Esophagus muscularis mucosa (tissue), 4 donors: Measurements from ENCODE around the gene GALNT13. TPM values are rescaled to one million over a fixed set of nuclear protein-coding genes. Genes with fewer than 3 reads are reported as not detected.

Source experiments
- DNase-seq: peaks from one replicate; pipeline ENCODE4 v3.0.0-alpha.2; 2017; ENCODE audit errors: extremely low spot score
- H3K27ac ChIP-seq, 4 donors: fragments of 200-600 bp; sonication (generic); replicated peaks in 1 of 4; 1 replicate in 3 of 4; 2 replicates in 1 of 4; pipeline ENCODE4 v1.5.1; 2016 to 2019; ENCODE audit warnings: mild to moderate bottlenecking in 1 of 4
- H3K27me3 ChIP-seq, 4 donors: fragments of 200-600 bp; sonication (generic); one replicate each; pipeline versions ENCODE4 v1.5.1 to v1.6.0; 2016 to 2019
- H3K36me3 ChIP-seq, 4 donors: fragments of 200-600 bp; sonication (generic); one replicate each; pipeline ENCODE4 v1.5.1; 2016 to 2019
- H3K4me1 ChIP-seq, 4 donors: fragments of 200-600 bp; sonication (generic); one replicate each; pipeline ENCODE4 v1.5.1; 2016 to 2019
- H3K4me3 ChIP-seq, 4 donors: fragments of 200-600 bp; sonication (generic); 1 replicate in 2 of 4; 2 replicates in 2 of 4; pipeline ENCODE4 v1.5.1; 2016 to 2019; ENCODE audit warnings: mild to moderate bottlenecking in 4 of 4, moderate library complexity in 1 of 4
- H3K9me3 ChIP-seq, 4 donors: fragments of 200-600 bp; sonication (generic); 1 replicate in 3 of 4; 2 replicates in 1 of 4; pipeline ENCODE4 v1.5.1; 2016 to 2019
- CTCF ChIP-seq, 3 experiments: fragments of 200-600 bp in 2 of 3; fragments of 450-650 bp in 1 of 3; sonication (generic) in 2 of 3; IDR thresholded peaks; one replicate each; pipeline ENCODE4 v1.5.1; 2017 to 2019; ENCODE audit warnings: antibody characterized with exemption in 3 of 3, mild to moderate bottlenecking in 2 of 3, moderate library complexity in 1 of 3
- EP300 ChIP-seq: sonication (generic); formaldehyde crosslinking; IDR thresholded peaks from one replicate; pipeline ENCODE4 v1.6.1; 2017; ENCODE audit warnings: antibody characterized with exemption
- POLR2A ChIP-seq: fragments of 450-650 bp; IDR thresholded peaks from one replicate; pipeline ENCODE4 v1.6.1; 2017; ENCODE audit warnings: antibody characterized with exemption, moderate library complexity, mild to moderate bottlenecking, low read depth
- POLR2AphosphoS5 ChIP-seq, 2 donors: sonication (generic); formaldehyde crosslinking; IDR thresholded peaks; one replicate each; pipeline ENCODE4 v1.6.1; 2017; ENCODE audit warnings: antibody characterized with exemption in 2 of 2
- WGBS: methylation state at CpG from one replicate; pipeline ENCODE4 v1.1.5; 2018; 5-methylcytosine and 5-hydroxymethylcytosine counted together
- intact Hi-C: fragments of 100-400 bp; cut with DNase I; formaldehyde crosslinking; loops from one replicate; pipeline ENCODE4 v1.15.1; 2023
- total RNA-seq, 4 donors: library from RNA; depleted of rRNA; stranded (reverse); fragments of >200 nt; gene quantifications; one replicate each; pipeline versions ENCODE4 v1.1.0 to v1.2.1, GENCODE V29; 2016

Gene GALNT13
- total RNA-seq, 4 donors from 2014 or later, result 0.34 to 0.50 (median 0.40) TPM

GRCh38 chr2:154240316-154240715 lies 368.6 kb downstream of the GALNT13 start:
- no peak overlapping the region for H3K4me3 ChIP-seq
- H3K4me1 ChIP-seq, result no peaks in the 10 kb centered on the region
- no peaks in the 10 kb centered on the region for H3K36me3 ChIP-seq
- intact Hi-C loops, result no loop called here
- 93% methylated on average over 8 of the region's 8 CpGs for WGBS
- H3K27me3 ChIP-seq, result no peaks in the 10 kb centered on the region
- no peak for DNase-seq
- no peak for TF ChIP-seq POLR2A
- TF ChIP-seq CTCF (IDR thresholded peaks at IDR 0.05), result no peak
- TF ChIP-seq EP300, result no peak
- no peak for TF ChIP-seq POLR2AphosphoS5 (IDR thresholded peaks at IDR 0.05)
- H3K9me3 ChIP-seq, result no peaks in the 10 kb centered on the region
- H3K27ac ChIP-seq, result no peak overlapping the region

- Histone ChIP-seq H3K4me1 (no peaks in the 10 kb centered on the region), H3K36me3 (no peaks in the 10 kb centered on the region), H3K27me3 (no peaks in the 10 kb centered on the region), H3K4me3 (no peak overlapping the region), H3K9me3 (no peaks in the 10 kb centered on the region), H3K27ac (no peak overlapping the region)
- TF ChIP-seq POLR2A (no peak), EP300 (no peak), CTCF (IDR thresholded peaks at IDR 0.05) (no peak), POLR2AphosphoS5 (IDR thresholded peaks at IDR 0.05) (no peak)
- 81% methylated on average over 8 of the region's 12 CpGs for WGBS
- no peak for DNase-seq
- intact Hi-C loops, result no loop called here
Observed at GRCh38 chr2:154240921-154241379, 369.2 kb downstream of the GALNT13 start.

GRCh38 chr2:154242687-154243086 lies 371.0 kb downstream of the GALNT13 start:
- H3K27me3 ChIP-seq, result no peaks in the 10 kb centered on the region
- TF ChIP-seq POLR2AphosphoS5 (IDR thresholded peaks at IDR 0.05), result no peak
- no peak overlapping the region for H3K27ac ChIP-seq
- intact Hi-C loops, result no loop called here
- H3K36me3 ChIP-seq, result no peaks in the 10 kb centered on the region
- no peaks in the 10 kb centered on the region for H3K9me3 ChIP-seq
- DNase-seq, result no peak
- H3K4me3 ChIP-seq, result no peak overlapping the region
- no peaks in the 10 kb centered on the region for H3K4me1 ChIP-seq
- WGBS, result 68% methylated on average over 7 of the region's 7 CpGs

- Histone ChIP-seq H3K27me3 (no peaks in the 10 kb centered on the region), H3K27ac (no peak overlapping the region), H3K9me3 (no peaks in the 10 kb centered on the region), H3K4me3 (no peak overlapping the region), H3K4me1 (no peaks in the 10 kb centered on the region), H3K36me3 (no peaks in the 10 kb centered on the region)
- DNase-seq, result no peak
- no peak for TF ChIP-seq EP300
- TF ChIP-seq CTCF (IDR thresholded peaks at IDR 0.05), result no peak
- no peak for TF ChIP-seq POLR2AphosphoS5 (IDR thresholded peaks at IDR 0.05)
- TF ChIP-seq POLR2A, result no peak
- WGBS, result 50% methylated on average over 1 of the region's 1 CpG
- intact Hi-C loops, result no loop called here
Observed at GRCh38 chr2:154243685-154244084, 372.0 kb downstream of the GALNT13 start.

- intact Hi-C loops, result no loop called here
- DNase-seq, result no peak
Observed at GRCh38 chr2:154244932-154245331, 373.2 kb downstream of the GALNT13 start.

More at GRCh38 chr2:154244932-154245331, 373.2 kb downstream of the GALNT13 start:
- Histone ChIP-seq H3K4me1 (no peaks in the 10 kb centered on the region), H3K27me3 (no peaks in the 10 kb centered on the region), H3K4me3 (no peak overlapping the region), H3K9me3 (no peaks in the 10 kb centered on the region), H3K27ac (no peak overlapping the region), H3K36me3 (no peaks in the 10 kb centered on the region)
- TF ChIP-seq POLR2A (no peak), CTCF (IDR thresholded peaks at IDR 0.05) (no peak), POLR2AphosphoS5 (IDR thresholded peaks at IDR 0.05) (no peak), EP300 (no peak)
- 85% methylated on average over 3 of the region's 3 CpGs for WGBS
